Left renal cortex interstitium (tissue), 4 donors: ENCODE results near the gene RADX. TPM values are rescaled to one million over a fixed set of nuclear protein-coding genes. Genes with fewer than 3 reads are reported as not detected.
"Not testable (repeated sequence)": the region's sequence is repeated elsewhere in the genome, so short reads cannot be mapped to it uniquely, and the experiment has no call there.

ENCODE experiments used
- DNase-seq, 4 donors: peaks; one replicate each; pipeline ENCODE4 v3.0.0-alpha.2; 2013; ENCODE audit warnings: low read depth in 4 of 4, low spot score in 2 of 4, missing footprints in 1 of 4
- polyA plus RNA-seq, 4 donors: library from polyadenylated mRNA; unstranded; fragments of 120-200 nt; gene quantifications; one replicate each; pipeline ENCODE4 v1.2.1, GENCODE V29; 2013; ENCODE audit not compliant: insufficient read length in 4 of 4

RADX gene
- polyA plus RNA-seq, result 1 to 10 TPM; 5.1 to 5.6 (median 5.3) TPM

DNA sequence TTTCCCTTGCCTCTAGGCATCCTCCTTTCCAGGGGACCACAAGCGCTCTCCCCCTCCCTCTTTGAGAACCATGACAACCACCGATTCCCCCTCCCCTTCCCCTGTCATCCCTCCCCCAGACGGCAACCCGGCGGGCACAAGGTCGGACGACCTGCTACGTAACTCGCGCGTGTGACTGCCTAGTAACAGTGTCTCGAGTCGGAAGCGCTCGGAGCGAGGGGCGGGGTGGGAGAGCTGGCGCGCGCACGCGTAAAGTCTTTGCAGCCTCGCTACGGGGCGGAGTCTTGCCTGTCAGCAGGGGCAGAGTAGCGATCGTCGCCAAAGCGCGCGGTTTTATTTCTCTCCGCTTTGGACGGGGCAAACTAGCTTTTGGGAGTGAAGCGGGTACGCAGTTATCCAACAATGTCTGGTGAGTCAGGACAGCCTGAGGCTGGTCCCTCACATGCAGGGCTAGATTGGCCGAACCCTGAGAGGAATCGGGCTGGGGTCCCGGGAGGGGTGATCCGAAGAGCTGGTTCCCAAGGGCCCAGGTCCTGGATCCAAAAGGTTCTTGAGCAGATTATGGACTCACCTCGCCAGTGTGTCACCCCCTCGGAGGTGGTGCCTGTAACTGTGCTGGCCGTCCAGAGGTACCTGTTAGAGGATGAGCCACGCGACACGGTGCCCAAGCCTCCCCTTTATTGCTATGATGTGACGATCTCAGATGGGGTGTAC, at the start of gene RADX:
RADX (plus strand) TSS at position 300 of the 714 bp plus-strand sequence; CDS start at position 403, 103 bp downstream.
- DNase-seq, result peak in 2 of 4 donors; percentile 36 to 54

DNA sequence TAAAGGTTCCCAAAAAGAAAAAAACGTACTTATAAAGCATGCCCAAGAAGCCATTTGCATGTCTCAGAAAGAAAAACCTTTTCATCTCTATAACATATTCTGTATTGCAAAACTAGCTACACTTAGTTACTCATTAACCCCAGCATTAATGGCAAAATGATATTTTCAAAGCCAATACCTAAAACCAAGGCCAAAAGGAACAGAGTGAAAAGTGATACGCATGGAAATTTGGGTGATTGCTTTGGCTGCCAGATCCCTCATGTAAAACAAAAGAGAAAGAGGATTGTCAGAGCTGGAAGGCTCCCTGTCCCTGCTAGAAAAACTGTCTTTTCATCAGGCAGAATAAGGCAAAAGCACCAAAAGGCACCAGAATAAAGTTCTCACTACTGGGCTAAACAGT, 46.8 kb upstream of the RADX start:
- no peak for DNase-seq

DNA sequence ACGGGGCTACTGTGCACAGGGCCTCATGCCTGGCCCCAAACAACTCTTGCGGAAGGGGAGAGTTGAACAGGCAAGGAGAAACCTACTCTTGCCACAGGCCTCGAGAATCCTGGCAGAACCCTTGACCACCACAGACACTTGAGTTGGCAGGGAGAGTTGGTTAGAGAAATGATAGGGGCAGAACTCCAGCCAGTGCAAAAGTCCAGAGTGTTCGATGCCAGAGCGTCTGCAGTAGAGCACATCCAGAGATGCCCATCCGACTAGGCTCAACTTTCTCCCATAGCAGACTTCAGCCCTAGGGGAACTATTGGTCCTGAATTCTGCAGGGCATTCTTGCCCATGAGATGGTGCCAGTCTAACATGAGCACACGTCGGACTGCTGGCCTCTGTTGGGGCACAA, 45.4 kb upstream of the RADX start:
- DNase-seq, result no peak

DNA sequence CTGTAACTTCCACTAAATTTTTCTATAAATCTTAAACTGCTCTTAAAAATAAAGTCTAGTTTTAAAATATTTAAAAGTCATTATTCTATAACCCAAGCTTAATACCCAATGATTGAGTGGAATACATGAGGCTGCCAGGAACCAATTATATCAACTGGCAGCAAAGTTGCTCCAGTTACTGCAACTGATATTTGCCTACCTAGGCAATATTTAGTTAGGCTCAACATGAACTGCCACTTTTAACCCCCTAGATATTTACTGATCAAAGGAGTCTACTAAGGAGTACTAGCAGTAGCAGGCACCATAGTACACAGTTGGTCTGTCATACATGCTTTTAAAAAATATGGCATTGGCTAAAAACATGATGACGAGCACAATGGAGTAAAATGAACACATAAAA, 29.9 kb upstream of the RADX start:
- no peak for DNase-seq

- DNase-seq, result no peak
Measured at GRCh38 chrX:106585478-106585877, 26.3 kb upstream of the RADX start.

DNA sequence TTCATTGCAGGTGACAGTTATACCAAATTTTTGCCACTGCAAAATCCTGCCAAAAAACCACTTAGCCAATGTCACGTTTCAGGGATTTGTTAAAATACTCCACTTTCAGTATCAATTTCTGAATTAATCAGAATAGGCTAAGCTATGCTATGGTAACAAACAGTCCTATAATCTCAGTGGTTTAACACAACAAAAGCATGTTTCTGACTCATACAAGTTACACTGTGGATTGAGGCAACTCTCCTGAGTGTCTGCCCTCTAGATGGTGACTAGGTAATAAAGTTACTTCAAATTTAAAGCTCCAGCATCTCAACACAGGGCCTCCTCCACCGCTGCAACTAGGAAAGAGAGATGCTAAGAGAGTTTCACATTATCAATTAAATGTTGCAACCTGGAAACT, 23.0 kb upstream of the RADX start:
- DNase-seq, result no peak

DNA sequence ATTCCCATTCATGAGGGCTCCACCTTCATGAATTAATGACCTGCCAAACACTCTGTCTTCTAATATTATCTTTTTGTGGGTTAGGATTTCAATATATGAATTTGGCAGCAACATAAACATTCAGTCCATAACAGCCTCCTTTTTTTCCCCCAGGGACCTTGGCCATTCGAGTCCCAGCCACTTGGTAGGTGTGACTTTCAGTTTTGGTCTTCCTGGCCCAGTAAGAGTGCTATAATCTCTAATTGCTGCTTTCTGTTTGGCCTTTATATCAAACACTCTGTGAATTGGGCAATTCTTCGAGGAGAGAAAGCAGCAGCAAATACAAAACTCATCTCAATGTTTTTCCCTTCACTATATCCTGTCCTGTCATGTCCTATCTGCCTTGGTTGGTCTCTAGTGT, 12.4 kb upstream of the RADX start:
- no peak for DNase-seq

DNA sequence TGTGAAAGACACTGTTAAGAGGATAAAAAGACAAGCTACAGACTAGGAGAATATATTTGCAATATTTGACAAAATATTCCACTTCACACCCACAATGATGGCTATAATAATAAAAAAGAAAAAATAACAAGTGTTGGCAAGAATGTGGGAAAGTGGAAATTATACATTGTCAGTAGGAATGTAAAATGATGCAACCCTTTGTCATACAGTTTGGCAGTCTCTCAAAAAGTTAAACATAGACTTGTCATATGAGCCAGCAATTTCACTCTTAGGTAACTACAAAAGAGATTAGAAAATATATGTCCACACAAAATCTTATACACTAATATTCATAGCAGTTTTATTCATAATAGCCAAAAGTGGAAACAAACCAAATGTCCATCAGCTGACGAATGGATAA, 5.2 kb upstream of the RADX start:
- DNase-seq, result no peak

DNA sequence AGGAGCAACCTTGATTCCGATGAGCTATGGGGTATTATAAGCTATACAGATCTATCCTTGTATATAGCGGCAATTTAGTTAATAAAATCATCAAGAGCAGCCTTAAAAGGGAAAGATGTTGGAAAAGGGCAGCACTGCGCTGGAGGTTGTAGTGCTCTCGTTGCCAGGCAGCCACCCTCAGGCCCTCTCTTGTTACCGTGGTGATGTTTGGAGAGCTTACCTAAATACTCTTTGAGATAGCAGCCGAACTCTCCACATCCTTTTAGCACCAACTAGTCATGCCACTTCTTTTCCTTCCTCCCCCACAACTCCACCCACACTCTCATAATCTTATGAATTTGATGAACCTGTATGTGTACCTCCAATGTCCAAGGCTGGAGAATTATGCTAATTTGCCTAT, 3.8 kb upstream of the RADX start:
- no peak for DNase-seq

DNA sequence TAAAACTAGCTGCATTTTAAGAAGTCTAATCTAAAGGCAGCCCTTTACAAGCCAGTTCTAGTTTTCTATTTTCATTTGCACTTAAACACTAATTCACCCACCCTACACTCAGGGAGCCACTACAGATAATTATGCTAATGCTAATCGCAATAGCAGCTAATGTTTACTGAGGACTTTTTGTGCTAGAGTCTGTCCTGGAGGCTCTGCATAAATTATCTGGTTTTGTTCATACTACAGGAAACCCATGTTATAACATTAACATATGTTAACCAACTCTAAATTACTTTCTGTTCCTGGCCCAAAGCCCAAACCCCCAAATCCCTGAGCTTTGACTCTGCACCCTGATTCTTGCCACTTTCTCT, 480 bp upstream of the RADX start:
- DNase-seq, result no peak

GRCh38 chrX:106612393-106612763, 600 bp downstream of the RADX start:
- DNase-seq, result peak in 1 of 4 donors; percentile 2

GRCh38 chrX:106613277-106613676, 1.5 kb downstream of the RADX start:
- no peak for DNase-seq

DNA sequence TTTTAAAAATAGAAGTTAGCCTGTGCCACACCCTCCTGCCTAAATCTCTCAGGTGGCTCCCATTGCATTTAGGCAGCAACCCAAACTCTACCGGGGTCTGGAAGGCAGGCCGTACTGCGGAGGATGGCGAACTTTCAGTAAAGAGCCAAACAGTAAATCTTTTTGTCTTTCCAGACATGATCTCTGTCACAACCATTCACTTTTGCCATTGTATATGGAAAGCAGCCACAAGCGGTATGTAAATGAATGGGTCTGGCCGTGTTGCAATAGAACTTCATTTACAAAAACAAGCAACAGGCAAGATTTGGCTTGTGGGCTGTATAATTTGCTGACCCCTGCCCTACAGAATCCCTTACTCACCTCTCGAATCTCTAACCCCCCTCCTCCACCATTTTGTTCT, 3.3 kb downstream of the RADX start:
- no peak for DNase-seq

DNA sequence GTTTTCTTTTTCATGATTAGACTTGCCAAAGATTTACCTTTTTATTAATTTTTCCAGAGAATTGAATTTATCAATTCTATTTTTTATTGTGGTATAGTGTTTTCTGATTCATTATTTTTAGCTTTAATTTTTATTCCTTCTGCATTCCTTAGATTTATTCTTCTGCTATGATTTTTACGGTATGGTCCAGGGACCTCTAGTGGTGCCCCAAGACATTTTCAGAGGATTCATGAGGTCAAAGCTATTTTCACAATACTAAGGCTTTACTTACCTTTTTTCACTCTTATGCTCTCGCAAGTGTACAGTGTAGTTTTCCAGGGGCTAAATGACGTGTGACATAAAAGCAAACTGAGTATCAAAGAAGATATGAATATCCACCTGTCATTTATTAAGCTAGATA, 8.0 kb downstream of the RADX start:
- DNase-seq, result no peak

DNA sequence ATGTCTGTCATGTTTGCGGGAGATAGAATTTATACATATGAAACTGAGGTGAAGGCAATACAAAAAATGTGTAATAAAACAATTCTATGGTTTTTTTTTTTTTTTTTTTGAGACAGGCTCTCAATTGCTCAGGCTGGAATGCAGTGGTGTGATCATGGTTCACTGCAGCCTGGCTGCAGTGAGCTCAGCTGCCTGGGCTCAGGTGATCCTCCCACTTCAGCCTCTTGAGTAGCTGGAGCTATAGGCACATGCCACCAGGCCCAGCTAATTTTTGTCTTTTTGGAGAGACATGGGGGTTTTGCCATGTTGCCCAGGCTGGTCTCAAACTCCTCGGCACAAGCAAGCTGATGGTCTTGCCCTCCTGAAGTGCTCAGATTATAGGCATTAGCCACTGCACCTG, 10.1 kb downstream of the RADX start:
- DNase-seq, result no peak

DNA sequence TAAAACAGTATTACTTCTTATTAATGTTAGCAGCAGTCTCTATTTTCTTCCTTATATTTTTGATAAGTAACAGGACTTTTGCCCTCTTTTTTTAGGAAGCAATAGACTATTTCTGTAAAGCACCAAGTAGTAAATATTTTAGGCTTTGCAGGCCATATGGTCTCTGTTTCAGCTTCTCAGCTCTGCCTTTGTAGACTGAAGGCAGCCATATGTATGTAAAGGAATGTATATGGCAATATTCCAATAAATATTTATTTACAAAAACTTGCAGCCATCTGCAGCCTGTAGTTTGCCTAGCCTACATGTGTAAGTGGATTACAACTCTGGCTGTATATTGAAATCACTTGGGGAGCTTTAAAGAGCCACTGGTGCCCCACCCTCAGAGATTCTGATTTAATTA, 15.0 kb downstream of the RADX start:
- DNase-seq, result peak in 1 of 4 donors; percentile 1

GRCh38 chrX:106631615-106632014, 19.8 kb downstream of the RADX start:
- DNase-seq, result no peak

- no peak for DNase-seq
Measured at GRCh38 chrX:106649523-106650428, 38.0 kb downstream of the RADX start.

DNA sequence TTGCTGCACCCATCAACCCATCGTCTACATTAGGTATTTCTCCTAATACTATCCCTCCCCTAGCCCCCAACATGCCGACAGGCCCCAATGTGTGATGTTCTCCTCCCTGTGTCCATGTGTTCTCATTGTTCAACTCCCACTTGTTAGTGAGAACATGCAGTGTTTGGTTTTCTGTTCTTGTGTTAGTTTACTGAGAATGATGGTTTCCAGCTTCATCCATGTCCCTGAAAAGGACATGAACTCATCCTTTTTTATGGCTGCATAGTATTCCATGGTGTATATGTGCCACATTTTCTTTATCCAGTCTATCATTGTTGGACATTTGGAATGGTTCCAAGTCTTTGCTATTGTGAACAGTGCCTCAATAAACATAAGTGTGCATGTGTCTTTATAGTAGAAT, 41.8 kb downstream of the RADX start:
- not testable (repeated sequence) for DNase-seq

GRCh38 chrX:106670631-106671030, 58.9 kb downstream of the RADX start:
- no peak for DNase-seq

DNA sequence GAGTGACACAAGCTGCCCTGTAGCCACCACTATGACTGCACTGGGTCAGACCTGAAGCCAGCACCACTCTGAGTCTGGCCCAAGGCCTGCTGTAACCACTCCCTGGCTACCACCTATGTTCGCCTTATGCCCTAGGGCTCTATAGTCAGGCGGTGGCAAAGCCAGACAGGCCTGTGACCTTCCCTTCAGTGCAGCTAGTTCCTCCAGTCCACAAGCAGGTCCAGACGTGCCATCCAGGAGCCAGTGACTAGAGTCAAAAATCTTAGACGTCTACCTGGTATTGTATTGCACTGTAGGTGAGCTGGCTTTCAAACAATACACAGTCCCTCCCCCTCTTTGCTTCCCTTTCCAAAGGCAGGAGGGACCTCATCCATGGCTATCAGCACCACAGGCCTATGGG, 60.7 kb downstream of the RADX start:
- DNase-seq, result no peak

DNA sequence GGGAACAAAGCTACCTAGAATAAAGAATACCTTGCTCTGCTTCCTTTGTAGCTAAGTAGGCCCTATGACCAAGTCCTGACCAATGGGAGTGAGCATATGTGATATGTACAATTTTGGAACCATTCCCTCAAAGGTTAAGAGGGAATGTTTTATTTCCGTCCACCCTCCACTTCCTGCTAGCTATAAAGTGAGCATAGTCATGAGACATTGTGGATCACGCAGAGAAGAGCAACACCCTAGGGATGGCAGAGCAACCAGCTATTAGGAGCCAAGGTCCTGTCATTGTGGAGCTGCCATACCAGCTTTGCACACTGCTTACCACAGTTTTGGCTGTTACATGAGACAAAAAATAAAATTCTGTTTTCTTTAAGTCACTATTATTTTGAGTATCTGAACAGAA, 68.9 kb downstream of the RADX start:
- no peak for DNase-seq
